Measurements from ENCODE around the gene MXRA7. TPM values are rescaled to one million over a fixed set of nuclear protein-coding genes. Genes with fewer than 3 reads are reported as not detected.

Gene MXRA7
- total RNA-seq, 1 donor from 2014 or later, result 54.0 TPM

GRCh38 chr17:76685846-76686245, 24.9 kb downstream of the MXRA7 start:
- peaks cover 3% of the 10 kb centered on the region for H3K27me3 Mint-ChIP-seq (ENCODE audit: low read depth)
- H3K9me3 Mint-ChIP-seq, result no peaks in the 10 kb centered on the region
- no peak for TF ChIP-seq CTCF (conservative IDR thresholded peaks at IDR 0.05)
- no peak overlapping the region for H3K27ac Mint-ChIP-seq (ENCODE audit: unreplicated experiment)
- peaks cover 23% of the 10 kb centered on the region for H3K4me1 Mint-ChIP-seq
- no peak for DNase-seq (ENCODE audit: low read depth, low spot score)
- H3K4me3 Mint-ChIP-seq, result no peak overlapping the region
- no peaks in the 10 kb centered on the region for H3K36me3 Mint-ChIP-seq (ENCODE audit: low read depth)

GRCh38 chr17:76685366-76685765, 25.4 kb downstream of the MXRA7 start:
- no peak for DNase-seq (ENCODE audit: low read depth, low spot score)
- Mint-ChIP-seq H3K4me3 (no peak overlapping the region), H3K27me3 (ENCODE audit: low read depth) (peaks cover 3% of the 10 kb centered on the region), H3K9me3 (no peaks in the 10 kb centered on the region), H3K27ac (ENCODE audit: unreplicated experiment) (no peak overlapping the region), H3K4me1 (peaks cover 23% of the 10 kb centered on the region), H3K36me3 (ENCODE audit: low read depth) (no peaks in the 10 kb centered on the region)
- TF ChIP-seq CTCF (conservative IDR thresholded peaks at IDR 0.05), result no peak

GRCh38 chr17:76684756-76685155, 26.0 kb downstream of the MXRA7 start:
- H3K36me3 Mint-ChIP-seq (ENCODE audit: low read depth), result no peaks in the 10 kb centered on the region
- no peak for DNase-seq (ENCODE audit: low read depth, low spot score)
- H3K27ac Mint-ChIP-seq (ENCODE audit: unreplicated experiment), result no peak overlapping the region
- H3K27me3 Mint-ChIP-seq (ENCODE audit: low read depth), result peaks cover 3% of the 10 kb centered on the region
- no peak overlapping the region for H3K4me3 Mint-ChIP-seq
- TF ChIP-seq CTCF (conservative IDR thresholded peaks at IDR 0.05), result no peak
- peaks cover 23% of the 10 kb centered on the region for H3K4me1 Mint-ChIP-seq
- no peaks in the 10 kb centered on the region for H3K9me3 Mint-ChIP-seq

- no peaks in the 10 kb centered on the region for H3K36me3 Mint-ChIP-seq (ENCODE audit: low read depth)
- H3K4me1 Mint-ChIP-seq, result peaks cover 19% of the 10 kb centered on the region
- H3K27ac Mint-ChIP-seq (ENCODE audit: unreplicated experiment), result no peak overlapping the region
- no peaks in the 10 kb centered on the region for H3K9me3 Mint-ChIP-seq
- no peak for TF ChIP-seq CTCF (conservative IDR thresholded peaks at IDR 0.05)
- H3K4me3 Mint-ChIP-seq, result no peak overlapping the region
- peaks cover 3% of the 10 kb centered on the region for H3K27me3 Mint-ChIP-seq (ENCODE audit: low read depth)
- DNase-seq (ENCODE audit: low read depth, low spot score), result no peak
Measured at GRCh38 chr17:76683921-76684745, 26.6 kb downstream of the MXRA7 start.

GRCh38 chr17:76683011-76683755, 27.6 kb downstream of the MXRA7 start:
- peaks cover 10% of the 10 kb centered on the region for H3K4me1 Mint-ChIP-seq
- H3K27ac Mint-ChIP-seq (ENCODE audit: unreplicated experiment), result no peak overlapping the region
- TF ChIP-seq CTCF (conservative IDR thresholded peaks at IDR 0.05), result no peak
- no peaks in the 10 kb centered on the region for H3K27me3 Mint-ChIP-seq (ENCODE audit: low read depth)
- H3K4me3 Mint-ChIP-seq, result no peak overlapping the region
- H3K36me3 Mint-ChIP-seq (ENCODE audit: low read depth), result no peaks in the 10 kb centered on the region
- no peak for DNase-seq (ENCODE audit: low read depth, low spot score)
- H3K9me3 Mint-ChIP-seq, result no peaks in the 10 kb centered on the region
